NCI-H187 (cell line): ENCODE data around the gene SCAPER.
"Not testable (repeated sequence)": the region's sequence is repeated elsewhere in the genome, so short reads cannot be mapped to it uniquely, and the experiment has no call there.

Source experiments
- DNase-seq, 2 experiments: peaks; one replicate each; lab custom pipeline; 2025; lab: John Stamatoyannopoulos, UW

The SCAPER gene

GRCh38 chr15:76787273-76787672 lies 117.9 kb downstream of the SCAPER start:
- no peak for DNase-seq

GRCh38 chr15:76776969-76777368 lies 128.2 kb downstream of the SCAPER start:
- no peak for DNase-seq

- no peak for DNase-seq
These were observed 128.7 kb downstream of the SCAPER start for GRCh38 chr15:76776480-76776879.

- no peak for DNase-seq
These were observed 131.9 kb downstream of the SCAPER start for GRCh38 chr15:76773234-76773633.

GRCh38 chr15:76772776-76773175 lies 132.4 kb downstream of the SCAPER start:
- no peak for DNase-seq

GRCh38 chr15:76764004-76764403 lies 141.1 kb downstream of the SCAPER start:
- DNase-seq: no peak

GRCh38 chr15:76763554-76763953 lies 141.6 kb downstream of the SCAPER start:
- DNase-seq: no peak

- DNase-seq: no peak
These were observed 148.8 kb downstream of the SCAPER start for GRCh38 chr15:76756381-76756780.

GRCh38 chr15:76753771-76754170 lies 151.4 kb downstream of the SCAPER start:
- no peak for DNase-seq

- DNase-seq: no peak
These were observed 152.0 kb downstream of the SCAPER start for GRCh38 chr15:76753131-76753530.

GRCh38 chr15:76752549-76752948 lies 152.6 kb downstream of the SCAPER start:
- DNase-seq: no peak

GRCh38 chr15:76737573-76737972 lies 167.6 kb downstream of the SCAPER start:
- DNase-seq: no peak

GRCh38 chr15:76732321-76732720 lies 172.8 kb downstream of the SCAPER start:
- DNase-seq: not testable (repeated sequence)

GRCh38 chr15:76730262-76730661 lies 174.9 kb downstream of the SCAPER start:
- DNase-seq: no peak

- DNase-seq: no peak
These were observed 186.3 kb downstream of the SCAPER start for GRCh38 chr15:76718863-76719262.

GRCh38 chr15:76714950-76715349 lies 190.2 kb downstream of the SCAPER start:
- DNase-seq: no peak

GRCh38 chr15:76711351-76711827 lies 193.8 kb downstream of the SCAPER start:
- no peak for DNase-seq

GRCh38 chr15:76704032-76704431 lies 201.1 kb downstream of the SCAPER start:
- not testable (repeated sequence) for DNase-seq

- no peak for DNase-seq
These were observed 208.3 kb downstream of the SCAPER start for GRCh38 chr15:76696840-76697239.

- not testable (repeated sequence) for DNase-seq
These were observed 212.6 kb downstream of the SCAPER start for GRCh38 chr15:76692546-76692945.

- DNase-seq: not testable (repeated sequence)
These were observed 217.5 kb downstream of the SCAPER start for GRCh38 chr15:76687592-76687991.

GRCh38 chr15:76684002-76684401 lies 221.1 kb downstream of the SCAPER start:
- DNase-seq: no peak

GRCh38 chr15:76682833-76683232 lies 222.3 kb downstream of the SCAPER start:
- no peak for DNase-seq

GRCh38 chr15:76682259-76682658 lies 222.9 kb downstream of the SCAPER start:
- no peak for DNase-seq

GRCh38 chr15:76678766-76679165 lies 226.4 kb downstream of the SCAPER start:
- DNase-seq: no peak
